Measurements from ENCODE around the gene OR5AU1. TPM values are rescaled to one million over a fixed set of nuclear protein-coding genes. Genes with fewer than 3 reads are reported as not detected.
"Not testable (repeated sequence)": the region's sequence is repeated elsewhere in the genome, so short reads cannot be mapped to it uniquely, and the experiment has no call there.

Gene OR5AU1
- total and polyA plus RNA-seq, 2 experiments from 2014 or later = not detected

GRCh38 chr14:21184254-21184653 is 28.4 kb upstream of the OR5AU1 start:
- in situ Hi-C loops (cut with MboI) = no loop called here
- 0% methylated on average over 1 of the region's 1 CpG for WGBS, 2 experiments (ENCODE audit: low coverage in 1 of 2, low lambda C conversion rate in 2 of 2, missing lambda C conversion rate in 2 of 2)
- Histone ChIP-seq H3K4me3 (no peak overlapping the region), H3F3A (ENCODE audit: insufficient read depth) (no peaks in the 10 kb centered on the region), H2AFZ (no peak overlapping the region), H3K9me3 (ENCODE audit: low read depth) (no peaks in the 10 kb centered on the region), H3K27ac (no peak overlapping the region), H3K9me2 (ENCODE audit: insufficient read depth) (no peaks in the 10 kb centered on the region), H4K20me1 (ENCODE audit: insufficient read depth) (no peaks in the 10 kb centered on the region), H3K27me3 (replicated peaks; ENCODE audit: insufficient read depth) (peaks cover 10% of the 10 kb centered on the region), H3K9ac (no peak overlapping the region), H3K4me2 (ENCODE audit: unreplicated experiment) (no peak overlapping the region), H3K4me1 (ENCODE audit: insufficient read depth) (peaks cover 3% of the 10 kb centered on the region; the same call in 1 of the 2 replicates), H3K36me3 (ENCODE audit: low read depth) (no peaks in the 10 kb centered on the region), H3K79me2 (ENCODE audit: insufficient read depth) (no peaks in the 10 kb centered on the region)
- TF ChIP-seq EZH2 (IDR thresholded peaks at IDR 0.05; ENCODE audit: insufficient read depth, poor library complexity, severe bottlenecking) = no peak
- no peak for TF ChIP-seq EZH2phosphoT487 (IDR thresholded peaks at IDR 0.05; ENCODE audit: insufficient read depth, low read depth)
- DNase-seq = no peak

GRCh38 chr14:21182166-21182565 is 26.3 kb upstream of the OR5AU1 start:
- DNase-seq = no peak
- H3K4me2 ChIP-seq (ENCODE audit: unreplicated experiment) = no peak overlapping the region
- no peak overlapping the region for H3K27ac ChIP-seq
- 3 to 8% methylated on average over 2 of the region's 2 CpGs for WGBS, 2 experiments (ENCODE audit: low coverage in 1 of 2, low lambda C conversion rate in 2 of 2, missing lambda C conversion rate in 2 of 2)
- no peaks in the 10 kb centered on the region for H3K79me2 ChIP-seq (ENCODE audit: insufficient read depth)
- H3K9me3 ChIP-seq (ENCODE audit: low read depth) = no peaks in the 10 kb centered on the region
- H3K9me2 ChIP-seq (ENCODE audit: insufficient read depth) = no peaks in the 10 kb centered on the region
- no peak overlapping the region for H2AFZ ChIP-seq
- H4K20me1 ChIP-seq (ENCODE audit: insufficient read depth) = no peaks in the 10 kb centered on the region
- peaks cover 3% of the 10 kb centered on the region; the same call in 1 of the 2 replicates for H3K4me1 ChIP-seq (ENCODE audit: insufficient read depth)
- in situ Hi-C loops (cut with MboI) = no loop called here
- no peak overlapping the region for H3K9ac ChIP-seq
- no peaks in the 10 kb centered on the region for H3K36me3 ChIP-seq (ENCODE audit: low read depth)
- H3K27me3 ChIP-seq (replicated peaks; ENCODE audit: insufficient read depth) = peaks cover 14% of the 10 kb centered on the region
- H3F3A ChIP-seq (ENCODE audit: insufficient read depth) = no peaks in the 10 kb centered on the region
- no peak for TF ChIP-seq EZH2phosphoT487 (IDR thresholded peaks at IDR 0.05; ENCODE audit: insufficient read depth, low read depth)
- no peak for TF ChIP-seq EZH2 (IDR thresholded peaks at IDR 0.05; ENCODE audit: insufficient read depth, poor library complexity, severe bottlenecking)
- no peak overlapping the region for H3K4me3 ChIP-seq

GRCh38 chr14:21171128-21171527 is 15.3 kb upstream of the OR5AU1 start:
- Histone ChIP-seq H3K36me3 (ENCODE audit: low read depth) (no peaks in the 10 kb centered on the region), H3K79me2 (ENCODE audit: insufficient read depth) (no peaks in the 10 kb centered on the region), H3K27me3 (replicated peaks; ENCODE audit: insufficient read depth) (peaks cover 8% of the 10 kb centered on the region), H3K9ac (no peak overlapping the region), H3K9me3 (ENCODE audit: low read depth) (no peaks in the 10 kb centered on the region), H3K4me2 (ENCODE audit: unreplicated experiment) (no peak overlapping the region), H3K4me1 (ENCODE audit: insufficient read depth) (no peaks in the 10 kb centered on the region), H3K9me2 (ENCODE audit: insufficient read depth) (no peaks in the 10 kb centered on the region), H2AFZ (no peak overlapping the region), H4K20me1 (ENCODE audit: insufficient read depth) (no peaks in the 10 kb centered on the region), H3F3A (ENCODE audit: insufficient read depth) (no peaks in the 10 kb centered on the region), H3K27ac (no peak overlapping the region), H3K4me3 (no peak overlapping the region)
- TF ChIP-seq EZH2phosphoT487 (IDR thresholded peaks at IDR 0.05; ENCODE audit: insufficient read depth, low read depth) = no peak
- TF ChIP-seq EZH2 (IDR thresholded peaks at IDR 0.05; ENCODE audit: insufficient read depth, poor library complexity, severe bottlenecking) = no peak
- DNase-seq = no peak
- 23 to 34% methylated on average over 2 of the region's 2 CpGs for WGBS, 2 experiments (ENCODE audit: low coverage in 1 of 2, low lambda C conversion rate in 2 of 2, missing lambda C conversion rate in 2 of 2)
- in situ Hi-C loops (cut with MboI) = no loop called here

GRCh38 chr14:21169573-21169972 is 13.7 kb upstream of the OR5AU1 start:
- Histone ChIP-seq H3K27me3 (replicated peaks; ENCODE audit: insufficient read depth) (peaks cover 11% of the 10 kb centered on the region), H3K79me2 (ENCODE audit: insufficient read depth) (no peaks in the 10 kb centered on the region), H3K4me1 (ENCODE audit: insufficient read depth) (no peaks in the 10 kb centered on the region), H3K4me2 (ENCODE audit: unreplicated experiment) (no peak overlapping the region), H3K9ac (no peak overlapping the region), H3K36me3 (ENCODE audit: low read depth) (no peaks in the 10 kb centered on the region), H3K4me3 (no peak overlapping the region), H3K27ac (no peak overlapping the region), H2AFZ (no peak overlapping the region), H3F3A (ENCODE audit: insufficient read depth) (no peaks in the 10 kb centered on the region), H4K20me1 (ENCODE audit: insufficient read depth) (no peaks in the 10 kb centered on the region), H3K9me2 (ENCODE audit: insufficient read depth) (no peaks in the 10 kb centered on the region), H3K9me3 (ENCODE audit: low read depth) (no peaks in the 10 kb centered on the region)
- WGBS, 2 experiments (ENCODE audit: low coverage in 1 of 2, low lambda C conversion rate in 2 of 2, missing lambda C conversion rate in 2 of 2) = 35 to 55% methylated on average over 4 of the region's 4 CpGs
- in situ Hi-C loops (cut with MboI) = no loop called here
- no peak for TF ChIP-seq EZH2 (IDR thresholded peaks at IDR 0.05; ENCODE audit: insufficient read depth, poor library complexity, severe bottlenecking)
- no peak for DNase-seq

- Histone ChIP-seq H3K36me3 (ENCODE audit: low read depth) (no peaks in the 10 kb centered on the region), H3K27me3 (replicated peaks; ENCODE audit: insufficient read depth) (peaks cover 3% of the 10 kb centered on the region), H3K4me2 (ENCODE audit: unreplicated experiment) (no peak overlapping the region), H3K9me2 (ENCODE audit: insufficient read depth) (no peaks in the 10 kb centered on the region), H3K4me1 (ENCODE audit: insufficient read depth) (no peaks in the 10 kb centered on the region), H3K27ac (no peak overlapping the region), H3K4me3 (no peak overlapping the region), H3K9ac (no peak overlapping the region), H4K20me1 (ENCODE audit: insufficient read depth) (no peaks in the 10 kb centered on the region), H3F3A (ENCODE audit: insufficient read depth) (no peaks in the 10 kb centered on the region), H3K9me3 (ENCODE audit: low read depth) (no peaks in the 10 kb centered on the region), H2AFZ (no peak overlapping the region), H3K79me2 (ENCODE audit: insufficient read depth) (no peaks in the 10 kb centered on the region)
- TF ChIP-seq EZH2 (IDR thresholded peaks at IDR 0.05; ENCODE audit: insufficient read depth, poor library complexity, severe bottlenecking) = no peak
- TF ChIP-seq EZH2phosphoT487 (IDR thresholded peaks at IDR 0.05; ENCODE audit: insufficient read depth, low read depth) = no peak
- in situ Hi-C loops (cut with MboI) = no loop called here
- DNase-seq = peak; percentile 44
- WGBS, 2 experiments (ENCODE audit: low coverage in 1 of 2, low lambda C conversion rate in 2 of 2, missing lambda C conversion rate in 2 of 2) = 62 to 65% methylated on average over 8 of the region's 8 CpGs
Observed at GRCh38 chr14:21168055-21168454, 12.2 kb upstream of the OR5AU1 start.

- H3K9ac ChIP-seq; H3K36me3 ChIP-seq (ENCODE audit: low read depth); H3K9me3 ChIP-seq (ENCODE audit: low read depth); H2AFZ ChIP-seq; H3K79me2 ChIP-seq (ENCODE audit: insufficient read depth); in situ Hi-C loops (cut with MboI); DNase-seq; H4K20me1 ChIP-seq (ENCODE audit: insufficient read depth); H3K4me3 ChIP-seq; H3F3A ChIP-seq (ENCODE audit: insufficient read depth); H3K9me2 ChIP-seq (ENCODE audit: insufficient read depth); H3K4me2 ChIP-seq (ENCODE audit: unreplicated experiment); H3K4me1 ChIP-seq (ENCODE audit: insufficient read depth); H3K27ac ChIP-seq: not testable (repeated sequence)
- WGBS, 2 experiments (ENCODE audit: low coverage in 1 of 2, low lambda C conversion rate in 2 of 2, missing lambda C conversion rate in 2 of 2) = 0% methylated on average over 1 of the region's 1 CpG
- H3K27me3 ChIP-seq (replicated peaks; ENCODE audit: insufficient read depth) = peaks cover 20% of the 10 kb centered on the region
Observed at GRCh38 chr14:21165670-21166069, 9.8 kb upstream of the OR5AU1 start.

GRCh38 chr14:21165002-21165605 is 9.2 kb upstream of the OR5AU1 start:
- H3K4me3 ChIP-seq; H3K9me3 ChIP-seq (ENCODE audit: low read depth); H4K20me1 ChIP-seq (ENCODE audit: insufficient read depth); H3K9ac ChIP-seq; H3K27ac ChIP-seq; H3K9me2 ChIP-seq (ENCODE audit: insufficient read depth); H3K36me3 ChIP-seq (ENCODE audit: low read depth); DNase-seq; H3K4me2 ChIP-seq (ENCODE audit: unreplicated experiment); H3F3A ChIP-seq (ENCODE audit: insufficient read depth); H3K4me1 ChIP-seq (ENCODE audit: insufficient read depth); H3K79me2 ChIP-seq (ENCODE audit: insufficient read depth); H2AFZ ChIP-seq; in situ Hi-C loops (cut with MboI): not testable (repeated sequence)
- 11 to 15% methylated on average over 7 of the region's 7 CpGs for WGBS, 2 experiments (ENCODE audit: low coverage in 1 of 2, low lambda C conversion rate in 2 of 2, missing lambda C conversion rate in 2 of 2)
- peaks cover 20% of the 10 kb centered on the region for H3K27me3 ChIP-seq (replicated peaks; ENCODE audit: insufficient read depth)

All from GM23248 (cell line).